SK-N-SH treated with all-trans-retinoic acid at 6 μM for 48 hours (cell line): ENCODE measurements around the gene CCM2.

Source experiments
- ARNTL ChIP-seq: fragments of 450-650 bp; formaldehyde crosslinking; IDR thresholded peaks from 2 replicates; pipeline ENCODE4 v1.5.0; 2020; ENCODE audit warnings: low read depth, mild to moderate bottlenecking, moderate library complexity, borderline replicate concordance
- BACH2 ChIP-seq: fragments of 250-450 bp; sonication (Bioruptor Pico); IDR thresholded peaks from 2 replicates; pipeline ENCODE4 v1.9.0; 2021; ENCODE audit warnings: mild to moderate bottlenecking, borderline replicate concordance
- OSR1 ChIP-seq: fragments of 250-450 bp; sonication (Bioruptor Pico); IDR thresholded peaks from 2 replicates; pipeline ENCODE4 v1.8.0; 2022; ENCODE audit warnings: moderate library complexity, mild to moderate bottlenecking, inconsistent platforms
- PATZ1 ChIP-seq: fragments of 250-450 bp; sonication (Bioruptor Pico); IDR thresholded peaks from 2 replicates; pipeline ENCODE4 v1.8.0; 2020; ENCODE audit warnings: mild to moderate bottlenecking, moderate library complexity, borderline replicate concordance
- PPARA ChIP-seq: fragments of 250-450 bp; sonication (Bioruptor Pico); IDR thresholded peaks from 2 replicates; pipeline ENCODE4 v1.5.0; 2020; ENCODE audit warnings: mild to moderate bottlenecking, borderline replicate concordance
- RARB ChIP-seq: fragments of 250-450 bp; sonication (Bioruptor Pico); IDR thresholded peaks from 2 replicates; pipeline ENCODE4 v1.8.0; 2021; ENCODE audit warnings: mild to moderate bottlenecking, moderate library complexity
- SNAI2 ChIP-seq: fragments of 250-450 bp; sonication (Bioruptor Pico); IDR thresholded peaks from 2 replicates; pipeline ENCODE4 v1.5.0; 2020; ENCODE audit warnings: mild to moderate bottlenecking, moderate library complexity
- TCF4 ChIP-seq: fragments of 250-450 bp; sonication (Bioruptor Pico); IDR thresholded peaks from 2 replicates; pipeline ENCODE4 v1.8.0; 2021; ENCODE audit warnings: mild to moderate bottlenecking, moderate library complexity, borderline replicate concordance
- ZNF70 ChIP-seq: fragments of 450-650 bp; formaldehyde crosslinking; IDR thresholded peaks from 2 replicates; pipeline ENCODE4 v1.5.0; 2020; ENCODE audit warnings: mild to moderate bottlenecking, moderate library complexity
- ZNF8 ChIP-seq: fragments of 450-650 bp; formaldehyde crosslinking; IDR thresholded peaks from 2 replicates; pipeline ENCODE4 v1.5.0; 2020; ENCODE audit warnings: mild to moderate bottlenecking, moderate library complexity

GRCh38 chr7:44966731-44967538, 33.1 kb upstream of the CCM2 start:
- TF ChIP-seq RARB = no peak
- TF ChIP-seq ARNTL (CRISPR knock-in tag) = no peak
- no peak for TF ChIP-seq PATZ1 (CRISPR knock-in tag)
- TF ChIP-seq PPARA (CRISPR knock-in tag) = no peak
- no peak for TF ChIP-seq OSR1 (CRISPR knock-in tag)
- no peak for TF ChIP-seq ZNF8 (CRISPR knock-in tag)
- no peak for TF ChIP-seq ZNF70 (CRISPR knock-in tag)
- no peak for TF ChIP-seq SNAI2 (CRISPR knock-in tag)
- no peak for TF ChIP-seq BACH2 (CRISPR knock-in tag)
- TF ChIP-seq TCF4 (CRISPR knock-in tag) = no peak
